Non-pigmented ciliary epithelial cell (primary cell): ENCODE measurements around the gene GJD2.

Experiments
- DNase-seq: peaks from one replicate; pipeline ENCODE4 v3.0.0-alpha.2; 2010; ENCODE audit warnings: low read depth

The GJD2 gene

GRCh38 chr15:34724481-34724880 lies 30.3 kb downstream of the GJD2 start:
- DNase-seq = no peak

GRCh38 chr15:34722439-34722836 lies 32.4 kb downstream of the GJD2 start:
- no peak for DNase-seq

GRCh38 chr15:34721802-34722438 lies 32.9 kb downstream of the GJD2 start:
- no peak for DNase-seq

- DNase-seq = no peak
Measured at GRCh38 chr15:34721157-34721801, 33.5 kb downstream of the GJD2 start.

GRCh38 chr15:34719695-34720094 lies 35.1 kb downstream of the GJD2 start:
- no peak for DNase-seq

- DNase-seq = no peak
Measured at GRCh38 chr15:34718681-34719665, 35.8 kb downstream of the GJD2 start.

- no peak for DNase-seq
Measured at GRCh38 chr15:34717729-34718128, 37.1 kb downstream of the GJD2 start.

- no peak for DNase-seq
Measured at GRCh38 chr15:34716111-34716510, 38.7 kb downstream of the GJD2 start.

GRCh38 chr15:34714476-34715121 lies 40.2 kb downstream of the GJD2 start:
- DNase-seq = no peak

GRCh38 chr15:34713635-34714034 lies 41.2 kb downstream of the GJD2 start:
- DNase-seq = no peak

GRCh38 chr15:34709866-34710265 lies 44.9 kb downstream of the GJD2 start:
- DNase-seq = no peak

- DNase-seq = no peak
Measured at GRCh38 chr15:34708422-34708821, 46.4 kb downstream of the GJD2 start.

GRCh38 chr15:34701536-34701935 lies 53.3 kb downstream of the GJD2 start:
- DNase-seq = no peak
